Sigmoid colon (tissue), 7 donors: ENCODE data around the gene HNRNPDL. TPM values are rescaled to one million over a fixed set of nuclear protein-coding genes. Genes with fewer than 3 reads are reported as not detected.

Source experiments
- DNase-seq: peaks from one replicate; pipeline ENCODE4 v3.0.0-alpha.2; 2019
- H3K27ac ChIP-seq, 4 donors: fragments of 200-600 bp; sonication (generic); one replicate each; pipeline ENCODE4 v1.5.1; 2016 to 2019; ENCODE audit warnings: mild to moderate bottlenecking in 1 of 4
- H3K27me3 ChIP-seq, 3 donors: fragments of 200-600 bp; sonication (generic); one replicate each; pipeline ENCODE4 v1.5.1; 2019; ENCODE audit warnings: mild to moderate bottlenecking in 1 of 3
- H3K36me3 ChIP-seq, 4 donors: fragments of 200-600 bp; sonication (generic); one replicate each; pipeline ENCODE4 v1.5.1; 2016 to 2019
- H3K4me1 ChIP-seq, 4 donors: fragments of 200-600 bp; sonication (generic); one replicate each; pipeline ENCODE4 v1.5.1; 2017 to 2019
- H3K4me3 ChIP-seq, 4 donors: fragments of 200-600 bp; sonication (generic); one replicate each; pipeline ENCODE4 v1.5.1; 2017 to 2019; ENCODE audit warnings: mild to moderate bottlenecking in 2 of 4, moderate library complexity in 1 of 4
- H3K9me3 ChIP-seq, 4 donors: fragments of 200-600 bp in 3 of 4; sonication (generic) in 3 of 4; one replicate each; pipeline versions ENCODE4 v1.5.1 to v1.6.1; 2013 to 2019
- EP300 ChIP-seq, 4 donors: sonication (generic); formaldehyde crosslinking; IDR thresholded peaks; one replicate each; pipeline ENCODE4 v1.6.1; 2017; ENCODE audit warnings: antibody characterized with exemption in 4 of 4
- POLR2A ChIP-seq, 2 donors: fragments of 450-650 bp; IDR thresholded peaks; one replicate each; pipeline ENCODE4 v1.6.1; 2016; ENCODE audit warnings: antibody characterized with exemption in 2 of 2, mild to moderate bottlenecking in 2 of 2, moderate library complexity in 2 of 2
- POLR2AphosphoS5 ChIP-seq, 4 donors: sonication (generic); formaldehyde crosslinking; IDR thresholded peaks; one replicate each; pipeline ENCODE4 v1.6.1; 2017; ENCODE audit warnings: antibody characterized with exemption in 4 of 4
- WGBS, 2 donors: extraction: QIAGEN DNeasy Blood & Tissue Kit; methylation state at CpG; one replicate each; pipeline ENCODE4 v1.1.7; 2013; 5-methylcytosine and 5-hydroxymethylcytosine counted together
- intact Hi-C: fragments of 100-400 bp; cut with DNase I; formaldehyde crosslinking; loops from one replicate; pipeline ENCODE4 v1.15.1; 2023
- polyA plus RNA-seq, 3 donors: library from polyadenylated mRNA; stranded (reverse); fragments of 200-250 nt; gene quantifications; one replicate each; pipeline ENCODE4 v1.2.3, GENCODE V29; 2013
- total RNA-seq, 4 donors: library from RNA; depleted of rRNA; stranded (reverse); fragments of >200 nt; gene quantifications; one replicate each; pipeline ENCODE4 v1.1.0, GENCODE V29; 2016
- TF ChIP-seq, protein P1 (sequence below), 4 experiments: fragments of 450-650 bp in 3 of 4; fragments of 200-600 bp in 1 of 4; IDR thresholded peaks; one replicate each; pipeline ENCODE4 v1.5.1; 2016 to 2019; ENCODE audit warnings: antibody characterized with exemption in 4 of 4, mild to moderate bottlenecking in 3 of 4, moderate library complexity in 2 of 4
- donor health status: healthy with polysubstance abuse.
- donor health status: Bipolar disorder and iron deficiency.
- donor health status: healthy.

Gene HNRNPDL
- total and polyA plus RNA-seq, 7 donors: 70.5 to 253 (median 178) TPM

DNA sequence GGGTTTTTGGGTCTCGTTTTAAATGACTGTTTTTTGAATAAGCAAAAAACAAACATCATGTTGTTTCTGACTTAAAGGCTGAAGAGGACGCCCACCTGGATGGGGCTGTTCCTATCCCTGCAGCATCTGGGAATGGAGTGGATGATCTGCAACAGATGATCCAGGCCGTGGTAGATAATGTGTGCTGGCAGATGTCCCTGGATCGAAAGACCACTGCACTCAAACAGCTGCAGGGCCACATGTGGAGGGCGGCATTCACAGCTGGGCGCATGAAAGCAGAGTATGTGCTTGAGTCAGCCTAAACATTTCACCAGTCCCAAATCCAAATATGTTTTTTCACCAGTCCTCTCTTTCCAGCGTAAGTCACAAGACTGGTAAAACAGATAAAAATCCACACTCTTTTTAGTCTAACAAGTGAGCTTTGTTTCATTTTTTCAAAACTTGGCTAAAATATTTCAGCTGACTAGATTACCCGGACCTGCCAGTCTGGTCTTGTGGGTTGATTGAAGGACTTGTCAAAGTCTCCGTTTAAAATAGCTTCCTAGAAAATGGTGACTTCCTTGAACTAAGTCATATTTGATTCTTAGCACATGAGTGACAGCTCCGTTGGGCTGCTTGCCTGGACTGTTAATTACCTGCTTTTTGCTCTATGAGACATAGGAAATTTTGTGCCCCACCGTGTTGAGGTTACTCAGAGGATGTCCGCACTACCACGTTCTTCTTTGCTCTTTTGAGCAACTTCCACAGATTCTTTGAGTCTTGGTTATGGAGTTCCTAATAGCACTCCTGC is 20.9 kb upstream of the HNRNPDL start:
- WGBS, 2 donors: 84 to 88% methylated on average over 13 of the region's 13 CpGs
- H3K36me3 ChIP-seq: peaks cover 8 to 58% (median 16%) of the 10 kb centered on the region in 4 donors
- TF ChIP-seq EP300 (IDR thresholded peaks at IDR 0.05) (no peak), POLR2A (IDR thresholded peaks at IDR 0.05) (no peak), POLR2AphosphoS5 (IDR thresholded peaks at IDR 0.05) (no peak)
- TF ChIP-seq, protein P1, sequence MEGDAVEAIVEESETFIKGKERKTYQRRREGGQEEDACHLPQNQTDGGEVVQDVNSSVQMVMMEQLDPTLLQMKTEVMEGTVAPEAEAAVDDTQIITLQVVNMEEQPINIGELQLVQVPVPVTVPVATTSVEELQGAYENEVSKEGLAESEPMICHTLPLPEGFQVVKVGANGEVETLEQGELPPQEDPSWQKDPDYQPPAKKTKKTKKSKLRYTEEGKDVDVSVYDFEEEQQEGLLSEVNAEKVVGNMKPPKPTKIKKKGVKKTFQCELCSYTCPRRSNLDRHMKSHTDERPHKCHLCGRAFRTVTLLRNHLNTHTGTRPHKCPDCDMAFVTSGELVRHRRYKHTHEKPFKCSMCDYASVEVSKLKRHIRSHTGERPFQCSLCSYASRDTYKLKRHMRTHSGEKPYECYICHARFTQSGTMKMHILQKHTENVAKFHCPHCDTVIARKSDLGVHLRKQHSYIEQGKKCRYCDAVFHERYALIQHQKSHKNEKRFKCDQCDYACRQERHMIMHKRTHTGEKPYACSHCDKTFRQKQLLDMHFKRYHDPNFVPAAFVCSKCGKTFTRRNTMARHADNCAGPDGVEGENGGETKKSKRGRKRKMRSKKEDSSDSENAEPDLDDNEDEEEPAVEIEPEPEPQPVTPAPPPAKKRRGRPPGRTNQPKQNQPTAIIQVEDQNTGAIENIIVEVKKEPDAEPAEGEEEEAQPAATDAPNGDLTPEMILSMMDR (IDR thresholded peaks at IDR 0.05): no peak
- no peaks in the 10 kb centered on the region for H3K9me3 ChIP-seq
- no peak overlapping the region for H3K4me3 ChIP-seq
- no peak for DNase-seq
- intact Hi-C loops: no loop called here
- H3K27me3 ChIP-seq: no peaks in the 10 kb centered on the region
- no peak overlapping the region for H3K27ac ChIP-seq
- no peaks in the 10 kb centered on the region for H3K4me1 ChIP-seq

DNA sequence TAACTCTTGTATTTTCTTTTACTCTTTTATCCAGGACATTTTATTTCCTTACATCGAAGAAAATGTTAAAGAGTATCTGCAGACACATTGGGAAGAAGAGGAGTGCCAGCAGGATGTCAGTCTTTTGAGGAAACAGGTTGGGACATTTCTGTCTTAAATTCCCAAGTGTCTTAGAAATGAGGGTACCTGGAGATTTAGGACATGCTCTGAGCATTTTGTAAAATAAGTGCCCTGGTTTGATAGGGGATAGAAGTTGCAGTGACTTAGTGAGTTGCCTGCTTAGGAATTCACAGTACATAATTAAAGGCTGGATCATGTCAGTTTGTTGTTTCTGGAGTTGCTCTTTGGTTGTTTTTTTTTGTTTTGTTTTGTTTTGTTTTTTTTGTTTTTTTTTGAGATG is 17.6 kb upstream of the HNRNPDL start:
- no peak for TF ChIP-seq POLR2A (IDR thresholded peaks at IDR 0.05)
- TF ChIP-seq POLR2AphosphoS5 (IDR thresholded peaks at IDR 0.05): no peak
- no peak for TF ChIP-seq EP300 (IDR thresholded peaks at IDR 0.05)
- TF ChIP-seq, protein P1 (IDR thresholded peaks at IDR 0.05): no peak
- no peaks in the 10 kb centered on the region for H3K27me3 ChIP-seq
- no peak overlapping the region for H3K27ac ChIP-seq
- H3K4me3 ChIP-seq: no peak overlapping the region
- peaks cover 8 to 39% (median 16%) of the 10 kb centered on the region in 4 donors for H3K36me3 ChIP-seq
- intact Hi-C loops: no loop called here
- DNase-seq: no peak
- H3K9me3 ChIP-seq: no peaks in the 10 kb centered on the region
- no peaks in the 10 kb centered on the region for H3K4me1 ChIP-seq
- 100% methylated on average over 1 of the region's 1 CpG for WGBS, 2 donors

DNA sequence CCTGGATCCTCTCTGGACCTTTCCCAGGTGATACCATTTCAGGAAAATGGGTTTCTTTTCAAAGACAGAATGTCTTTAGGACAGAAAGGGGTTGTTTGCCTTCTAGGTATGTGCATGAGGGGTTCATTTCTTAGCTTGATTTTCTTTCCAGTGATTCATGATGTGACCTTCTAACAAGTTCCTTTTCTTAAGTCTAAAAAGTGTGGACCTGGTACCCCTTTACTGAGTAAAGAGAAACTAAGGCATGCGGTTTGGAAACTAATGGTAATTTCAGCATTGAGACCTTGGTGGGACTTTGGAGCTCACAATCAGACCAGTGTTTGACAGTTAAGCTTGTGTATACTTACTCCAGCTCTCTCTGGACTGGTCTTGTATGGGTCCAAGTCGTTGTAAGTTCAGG is 8.8 kb upstream of the HNRNPDL start:
- Histone ChIP-seq H3K27me3 (no peaks in the 10 kb centered on the region), H3K36me3 (no peaks in the 10 kb centered on the region), H3K4me3 (no peak overlapping the region), H3K27ac (no peak overlapping the region), H3K4me1 (no peaks in the 10 kb centered on the region), H3K9me3 (no peaks in the 10 kb centered on the region)
- intact Hi-C loops: no loop called here
- DNase-seq: no peak
- WGBS, 2 donors: 64 to 85% methylated on average over 2 of the region's 2 CpGs
- TF ChIP-seq EP300 (IDR thresholded peaks at IDR 0.05) (no peak), POLR2AphosphoS5 (IDR thresholded peaks at IDR 0.05) (no peak)
- TF ChIP-seq, protein P1 (IDR thresholded peaks at IDR 0.05): no peak

DNA sequence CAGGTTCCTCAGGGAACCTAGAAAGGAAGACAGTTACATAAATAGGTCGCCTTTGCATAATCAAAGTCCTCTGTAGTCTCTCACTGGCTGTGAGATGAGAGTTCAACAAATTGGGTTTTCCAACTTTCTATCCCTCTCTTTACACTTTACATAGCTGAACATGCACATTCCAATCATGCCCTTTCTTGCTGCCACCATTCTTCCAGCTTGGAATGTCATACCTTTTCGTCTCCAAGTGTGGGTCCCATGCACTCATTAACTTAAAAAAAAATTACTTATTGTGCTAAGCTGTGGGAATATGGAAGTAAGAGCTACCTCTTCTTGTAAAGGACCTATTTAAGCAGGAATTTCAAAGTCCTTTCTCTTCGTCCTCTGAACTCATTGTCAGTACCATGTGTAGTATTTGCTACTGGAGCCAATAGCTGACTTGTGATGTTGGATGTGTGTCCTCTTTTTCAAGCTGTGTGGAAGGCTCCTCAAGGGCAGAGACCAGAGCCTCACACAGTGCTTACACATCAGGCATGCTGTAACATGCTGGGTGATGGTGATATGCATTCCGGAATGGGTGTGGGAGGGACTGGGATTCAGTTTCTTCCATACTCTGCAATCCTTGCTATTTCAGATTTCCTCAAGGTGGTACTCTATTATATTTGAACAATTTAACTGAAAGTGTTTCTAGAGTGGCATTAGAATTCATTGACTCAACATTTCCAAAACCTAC is 7.2 kb upstream of the HNRNPDL start:
- intact Hi-C loops: no loop called here
- Histone ChIP-seq H3K9me3 (no peaks in the 10 kb centered on the region), H3K4me3 (no peak overlapping the region), H3K27me3 (no peaks in the 10 kb centered on the region), H3K36me3 (no peaks in the 10 kb centered on the region), H3K27ac (no peak overlapping the region), H3K4me1 (no peaks in the 10 kb centered on the region)
- 94 to 95% methylated on average over 4 of the region's 4 CpGs for WGBS, 2 donors
- DNase-seq: no peak
- TF ChIP-seq POLR2A (IDR thresholded peaks at IDR 0.05) (no peak), EP300 (IDR thresholded peaks at IDR 0.05) (no peak), POLR2AphosphoS5 (IDR thresholded peaks at IDR 0.05) (no peak)
- TF ChIP-seq, protein P1 (IDR thresholded peaks at IDR 0.05): no peak
